PC-9 (cell line): ENCODE measurements around the gene SCT.

Experiments
- CTCF ChIP-seq: fragments of 200-600 bp; sonication (generic); conservative IDR thresholded peaks from 2 replicates; pipeline ENCODE4 v1.6.1; 2017; ENCODE audit warnings: mixed run types, antibody characterized with exemption, mild to moderate bottlenecking, moderate library complexity
- EZH2 ChIP-seq: fragments of 200-600 bp; sonication (generic); IDR thresholded peaks from 2 replicates; pipeline ENCODE4 v1.8.0; 2017; ENCODE audit warnings: antibody characterized with exemption, low read depth

GRCh38 chr11:592501-592900, 34.5 kb downstream of the SCT start:
- TF ChIP-seq CTCF (no peak), EZH2 (no peak)
